Cortex of kidney (tissue), 1 donor: ENCODE results near the gene CERS4.
"Not testable (repeated sequence)": the region's sequence is repeated elsewhere in the genome, so short reads cannot be mapped to it uniquely, and the experiment has no call there.

ENCODE experiments used
- DNase-seq: peaks from one replicate; lab custom pipeline; 2025; lab: John Stamatoyannopoulos, UW

CERS4 gene

DNA sequence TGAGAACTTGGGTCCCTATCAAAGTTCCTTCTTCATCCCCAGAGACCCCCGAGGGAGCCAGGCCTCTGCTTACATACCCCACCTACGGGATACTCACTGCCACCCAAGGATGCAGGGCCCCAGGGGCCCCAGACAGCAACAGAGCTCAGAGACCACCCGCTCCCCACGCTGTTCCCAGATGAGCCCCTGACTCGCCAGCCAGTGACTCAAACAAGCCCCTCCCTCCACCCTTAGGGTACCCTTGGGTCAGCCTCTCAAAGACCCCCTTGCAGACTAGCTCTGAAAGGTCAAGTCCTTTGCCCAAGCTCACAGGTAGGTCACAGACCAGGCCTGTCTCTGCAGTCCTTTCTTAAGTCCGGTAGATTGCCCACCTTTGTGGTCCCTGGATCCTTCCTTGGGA, 53.3 kb downstream of the CERS4 start:
- no peak for DNase-seq

DNA sequence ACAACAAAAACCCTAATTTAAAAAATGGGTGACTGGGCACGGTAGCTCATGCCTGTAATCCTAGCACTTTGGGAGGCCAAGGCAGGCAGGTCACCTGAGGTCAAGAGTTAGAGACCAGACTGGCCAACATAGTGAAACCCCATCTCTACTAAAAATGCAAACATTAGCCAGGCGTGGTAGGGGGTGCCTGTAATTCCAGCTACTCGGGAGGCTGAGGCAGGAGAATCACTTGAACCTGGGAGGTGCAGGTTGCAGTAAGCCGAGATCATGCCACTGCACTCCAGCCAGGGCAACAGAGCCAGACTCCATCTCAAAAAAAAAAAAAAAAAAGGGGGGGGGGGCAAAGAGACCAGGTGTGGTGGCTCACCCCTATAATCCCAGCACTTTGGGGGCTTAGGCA, 55.1 kb downstream of the CERS4 start:
- DNase-seq = not testable (repeated sequence)

GRCh38 chr19:8265872-8266271, 56.7 kb downstream of the CERS4 start:
- DNase-seq = no peak

GRCh38 chr19:8269724-8270123, 60.6 kb downstream of the CERS4 start:
- DNase-seq = no peak

DNA sequence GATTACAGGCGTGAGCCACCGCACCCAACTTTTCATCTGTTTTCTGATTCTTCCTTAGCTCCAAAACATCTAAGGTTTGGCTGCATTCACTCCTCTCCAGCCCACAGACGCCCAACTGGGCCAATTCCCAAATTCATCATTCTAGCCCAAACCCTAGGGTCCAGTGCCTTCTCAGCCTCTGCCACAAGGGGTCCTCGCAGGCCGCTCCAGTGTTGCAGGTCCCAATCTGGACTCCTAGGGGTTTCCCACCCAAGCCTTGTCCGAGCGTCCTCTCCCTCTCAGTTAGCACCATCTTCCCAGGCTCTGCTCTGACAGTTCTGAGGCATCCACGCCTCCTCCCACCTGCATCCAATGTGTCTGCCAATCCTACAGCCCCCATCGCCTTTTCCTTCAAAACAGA, 67.3 kb downstream of the CERS4 start:
- not testable (repeated sequence) for DNase-seq

DNA sequence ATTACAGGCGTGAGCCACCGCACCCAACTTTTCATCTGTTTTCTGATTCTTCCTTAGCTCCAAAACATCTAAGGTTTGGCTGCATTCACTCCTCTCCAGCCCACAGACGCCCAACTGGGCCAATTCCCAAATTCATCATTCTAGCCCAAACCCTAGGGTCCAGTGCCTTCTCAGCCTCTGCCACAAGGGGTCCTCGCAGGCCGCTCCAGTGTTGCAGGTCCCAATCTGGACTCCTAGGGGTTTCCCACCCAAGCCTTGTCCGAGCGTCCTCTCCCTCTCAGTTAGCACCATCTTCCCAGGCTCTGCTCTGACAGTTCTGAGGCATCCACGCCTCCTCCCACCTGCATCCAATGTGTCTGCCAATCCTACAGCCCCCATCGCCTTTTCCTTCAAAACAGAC, 82.2 kb downstream of the CERS4 start:
- not testable (repeated sequence) for DNase-seq

GRCh38 chr19:8302357-8302691, 93.2 kb downstream of the CERS4 start:
- no peak for DNase-seq

- DNase-seq = no peak
Observed at GRCh38 chr19:8302734-8303133, 93.6 kb downstream of the CERS4 start.

DNA sequence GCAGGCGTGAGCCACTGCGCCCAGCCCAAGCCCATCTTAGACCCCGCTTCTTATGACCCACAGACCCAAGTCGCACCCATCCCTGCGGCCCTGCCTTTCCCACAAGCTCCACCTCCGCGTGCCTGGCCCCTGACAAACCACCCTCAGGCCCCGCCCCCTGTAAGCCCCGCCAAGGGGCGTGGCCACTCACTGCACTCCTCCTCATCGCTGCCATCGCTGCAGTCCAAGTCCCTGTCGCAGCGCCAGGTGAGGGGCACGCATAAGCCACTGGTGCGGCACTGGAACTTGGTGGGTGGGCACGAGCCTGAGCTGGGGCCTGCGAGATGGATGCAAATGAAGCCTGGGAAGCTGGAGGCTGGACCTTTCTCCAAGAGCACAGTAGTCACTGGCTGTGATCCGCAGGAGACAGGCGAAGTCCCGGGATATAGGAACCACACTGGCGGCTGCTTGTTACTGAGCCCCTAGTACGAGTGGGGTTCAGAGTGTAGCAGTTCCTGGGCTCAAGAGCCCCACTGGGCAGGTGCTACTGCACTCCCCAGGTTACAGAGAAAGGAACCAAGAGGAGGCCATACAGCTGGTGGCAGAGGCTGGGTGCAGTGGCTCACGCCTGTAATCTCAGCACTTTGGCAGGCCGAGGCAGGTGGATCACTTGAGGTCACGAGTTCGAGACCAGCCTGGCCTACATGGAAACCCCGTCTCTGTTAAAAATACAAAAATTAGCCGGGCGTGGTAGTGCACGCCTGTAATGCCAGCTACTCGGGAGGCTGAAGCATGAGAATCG, 95.9 kb downstream of the CERS4 start:
- no peak for DNase-seq

- no peak for DNase-seq
Observed at GRCh38 chr19:8305798-8306197, 96.6 kb downstream of the CERS4 start.

DNA sequence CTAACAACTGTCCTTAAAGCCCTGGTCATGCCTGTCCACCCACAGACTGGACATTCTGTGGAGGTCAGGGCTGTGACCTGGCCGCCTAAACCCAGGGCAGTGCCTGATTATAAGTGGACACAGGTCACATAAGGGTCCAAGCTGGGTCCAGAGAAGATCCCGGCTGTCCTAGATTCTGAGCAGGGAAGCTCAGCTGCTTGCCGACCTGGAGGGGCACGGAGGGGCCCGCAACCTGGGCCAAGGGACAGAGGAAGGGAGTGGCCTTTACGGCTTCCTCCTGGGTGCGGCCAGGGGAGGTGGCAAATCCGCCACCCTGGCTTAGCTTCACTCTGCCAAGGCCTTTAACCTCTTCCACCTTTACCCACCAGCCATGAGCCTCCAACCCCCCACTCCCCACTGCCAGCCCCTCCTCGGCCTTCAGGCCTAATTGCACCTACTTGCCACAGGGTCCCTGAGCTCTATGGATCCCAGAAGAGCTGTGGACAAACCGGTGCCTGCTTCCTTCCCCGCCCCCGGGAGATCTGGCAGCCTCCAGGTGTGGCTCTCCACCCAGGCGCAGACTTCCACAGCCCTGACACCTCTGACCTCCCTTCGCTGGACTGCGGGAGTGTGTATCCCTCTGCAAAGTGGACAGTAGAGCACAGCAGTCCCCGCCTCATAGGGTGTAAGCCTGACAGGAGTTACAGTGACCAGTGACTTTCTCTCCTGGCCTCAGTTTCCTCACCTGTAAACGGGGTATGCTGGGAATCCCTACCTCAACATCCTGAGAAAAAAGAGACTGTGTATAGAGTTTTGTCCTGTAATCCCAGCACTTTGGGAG, 97.3 kb downstream of the CERS4 start:
- DNase-seq = no peak

- no peak for DNase-seq
Observed at GRCh38 chr19:8307400-8307964, 98.3 kb downstream of the CERS4 start.

DNA sequence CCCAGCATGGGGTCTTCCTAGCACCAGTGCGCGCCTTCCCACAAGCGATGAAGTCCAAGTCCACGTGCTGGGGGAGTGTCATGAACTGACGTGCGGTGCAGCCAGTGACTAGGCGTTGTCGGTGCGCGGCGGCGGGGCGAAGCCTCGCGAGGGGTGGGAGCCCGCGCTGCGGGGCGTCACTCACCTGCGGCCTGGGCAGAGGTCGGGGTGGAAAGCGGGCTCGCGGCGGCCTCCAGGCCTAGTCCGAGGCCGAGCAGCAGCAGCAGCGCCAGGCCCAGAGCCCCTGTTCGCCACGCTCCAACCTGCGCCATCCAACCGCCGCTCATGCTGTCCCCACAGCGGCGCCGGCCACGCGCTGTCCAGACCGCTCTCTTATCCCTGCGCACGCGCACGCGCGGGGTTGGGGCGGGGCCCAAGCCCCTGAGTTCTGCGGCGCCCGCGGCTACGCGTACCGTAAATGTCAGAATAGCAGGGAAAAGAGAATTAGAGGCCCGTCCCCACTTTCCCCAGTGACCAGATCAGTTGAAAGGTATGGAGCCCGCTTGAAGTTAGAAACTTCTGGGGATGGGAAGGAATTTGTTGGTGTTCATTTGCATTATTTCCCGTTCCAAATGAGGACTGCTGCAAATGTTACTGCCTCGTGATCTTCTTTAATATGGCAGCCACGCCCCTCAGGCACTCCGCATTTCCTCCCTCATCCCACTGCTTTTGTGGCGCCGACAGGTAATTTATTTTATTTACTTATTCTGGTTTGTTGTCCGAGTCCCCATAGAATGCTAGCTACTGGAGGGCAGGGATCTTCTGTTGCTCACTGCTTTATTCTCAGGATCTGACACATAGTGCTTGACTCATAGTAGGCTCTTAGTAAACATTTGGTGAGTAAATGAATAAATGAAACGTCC, 99.0 kb downstream of the CERS4 start, which contains the start of gene CD320:
Gene CD320 (minus strand): TSS at position 394 of the 902 bp plus-strand sequence. CDS start 68 bp downstream, at position 326.
- no peak for DNase-seq

DNA sequence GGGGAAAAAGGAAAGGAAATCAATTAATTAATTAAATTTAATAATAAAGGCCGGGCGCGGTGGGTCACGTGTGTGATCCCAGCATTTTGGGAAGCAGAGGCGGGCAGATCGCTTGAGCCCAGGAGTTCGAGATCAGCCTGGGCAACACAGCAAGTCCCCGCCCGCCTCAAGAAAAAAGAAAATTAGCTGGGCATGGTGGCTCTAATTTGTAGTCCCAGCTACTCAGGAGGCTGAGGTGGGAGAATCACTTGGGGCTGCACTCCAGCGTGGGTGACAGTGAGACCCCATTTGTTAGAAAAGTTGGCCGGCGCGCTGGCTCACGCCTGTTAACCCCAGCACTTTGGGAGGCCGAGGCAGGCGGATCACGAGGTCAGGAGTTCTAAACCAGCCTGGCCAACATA, 99.7 kb downstream of the CERS4 start:
- DNase-seq = no peak

DNA sequence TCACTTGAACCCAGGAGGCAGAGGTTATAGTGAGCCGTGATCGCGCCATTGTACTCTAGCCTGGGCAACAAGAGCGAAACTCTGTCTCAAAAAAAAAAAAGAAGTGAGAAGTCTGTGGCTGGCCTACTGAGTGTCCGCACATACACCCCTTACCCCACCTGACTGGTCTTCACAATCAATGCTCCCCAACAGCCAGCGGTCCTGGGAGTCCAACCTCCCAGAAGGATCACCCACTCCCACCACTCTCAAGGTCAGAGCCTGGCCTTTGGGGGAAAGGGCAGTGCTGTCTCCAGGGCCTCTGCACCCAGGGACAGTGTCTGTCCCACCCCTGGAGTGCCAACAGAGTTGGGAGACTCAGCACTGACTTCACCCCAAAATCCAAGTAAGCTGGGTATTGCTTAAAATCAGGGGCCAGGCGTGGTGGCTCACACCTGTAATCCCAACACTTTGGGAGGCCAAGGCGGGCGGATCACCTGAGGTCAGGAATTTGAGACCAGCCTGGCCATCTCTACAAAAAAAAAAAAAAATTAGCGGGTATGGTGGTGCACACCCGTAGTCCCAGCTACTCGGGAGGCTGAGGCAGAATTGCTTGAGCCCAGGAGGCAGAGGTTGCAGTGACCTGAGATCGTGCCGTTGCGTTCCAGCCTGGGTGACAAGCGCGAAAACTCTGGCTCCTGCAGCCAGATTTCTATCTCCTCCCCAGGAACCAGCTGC, 101.3 kb downstream of the CERS4 start:
- no peak for DNase-seq

GRCh38 chr19:8311461-8312260, 102.5 kb downstream of the CERS4 start:
- no peak for DNase-seq
